ENCODE results near the gene HDAC7. TPM values are rescaled to one million over a fixed set of nuclear protein-coding genes. Genes with fewer than 3 reads are reported as not detected.

HDAC7 gene
- total and polyA plus RNA-seq, 5 donors from 2014 or later: 14.0 to 163 (median 15.4) TPM

DNA sequence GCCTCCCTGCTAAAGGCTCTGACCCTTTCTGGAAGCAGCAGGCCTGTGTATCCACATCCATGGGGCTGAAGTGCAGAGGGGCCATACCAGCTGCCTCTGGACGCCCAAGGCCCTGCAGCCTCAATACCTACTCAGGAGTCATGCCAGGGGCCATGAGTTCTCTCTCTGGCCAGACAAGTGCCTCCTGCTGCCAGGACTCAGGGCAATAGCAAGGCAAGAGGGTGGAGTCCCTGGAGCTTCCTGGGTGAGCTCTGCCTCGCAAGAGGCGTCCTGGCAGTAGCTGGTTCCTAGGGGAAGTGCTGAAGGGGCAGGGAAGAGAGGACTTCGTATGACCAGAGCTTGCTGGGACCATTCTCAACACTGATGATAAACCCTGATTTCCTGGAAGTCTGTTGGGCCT lies 83.5 kb downstream of the HDAC7 start:
- ATAC-seq (ENCODE audit: low read depth in 2 of 2) (no peak), DNase-seq (no peak)
- H3K36me3 Mint-ChIP-seq: no peaks in the 10 kb centered on the region
- H3K27me3 Mint-ChIP-seq: no peaks in the 10 kb centered on the region
- H3K36me3 ChIP-seq (ENCODE audit: control insufficient read depth, insufficient read depth, low read length): no peaks in the 10 kb centered on the region
- H3K9me3 ChIP-seq (ENCODE audit: control insufficient read depth in 2 of 2, low read length in 2 of 2): no peaks in the 10 kb centered on the region
- no peak overlapping the region for H3K4me3 Mint-ChIP-seq
- peaks cover 0 to 22% (median 3%) of the 10 kb centered on the region in 4 donors for H3K4me1 Mint-ChIP-seq
- no peaks in the 10 kb centered on the region for H3K9me3 Mint-ChIP-seq
- H3K27ac ChIP-seq (ENCODE audit: insufficient read depth, low read length, poor library complexity, severe bottlenecking): no peak overlapping the region
- peaks cover 9% of the 10 kb centered on the region for H3K4me1 ChIP-seq (ENCODE audit: control insufficient read depth, insufficient read depth, low read length, poor library complexity, severe bottlenecking)
- no peaks in the 10 kb centered on the region for H3K27me3 ChIP-seq (ENCODE audit: control insufficient read depth, insufficient read depth, low read length)
- H3K4me3 ChIP-seq (ENCODE audit: low read depth, low read length): no peak overlapping the region
- no peak overlapping the region for H3K27ac Mint-ChIP-seq

DNA sequence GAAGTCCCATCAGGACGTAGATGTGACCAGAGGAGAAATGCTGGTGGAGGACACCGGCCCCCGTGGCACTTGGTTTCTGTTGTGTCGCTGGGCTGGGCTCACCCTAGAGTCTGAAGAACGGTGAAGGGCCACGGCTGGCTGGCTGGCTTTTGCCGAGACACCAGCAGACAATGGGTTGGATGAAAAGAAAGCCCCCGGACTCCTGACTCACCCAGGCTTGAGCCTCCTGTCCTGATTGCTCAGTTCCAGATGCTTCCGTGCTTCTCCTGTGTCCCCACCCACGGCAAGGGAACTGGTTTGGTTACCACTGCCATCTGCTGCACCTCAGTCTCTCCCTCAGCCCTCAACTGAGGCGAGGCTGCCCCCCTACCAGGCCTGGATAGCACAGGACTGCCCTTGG lies 84.1 kb downstream of the HDAC7 start:
- H3K36me3 Mint-ChIP-seq: no peaks in the 10 kb centered on the region
- Histone ChIP-seq H3K27me3 (ENCODE audit: control insufficient read depth, insufficient read depth, low read length) (no peaks in the 10 kb centered on the region), H3K4me3 (ENCODE audit: low read depth, low read length) (no peak overlapping the region), H3K9me3 (ENCODE audit: control insufficient read depth in 2 of 2, low read length in 2 of 2) (no peaks in the 10 kb centered on the region), H3K27ac (ENCODE audit: insufficient read depth, low read length, poor library complexity, severe bottlenecking) (no peak overlapping the region), H3K36me3 (ENCODE audit: control insufficient read depth, insufficient read depth, low read length) (no peaks in the 10 kb centered on the region), H3K4me1 (ENCODE audit: control insufficient read depth, insufficient read depth, low read length, poor library complexity, severe bottlenecking) (peaks cover 4% of the 10 kb centered on the region)
- no peak overlapping the region for H3K4me3 Mint-ChIP-seq
- no peak for ATAC-seq (ENCODE audit: low read depth in 2 of 2)
- H3K27me3 Mint-ChIP-seq: no peaks in the 10 kb centered on the region
- peaks cover 0 to 17% (median 2%) of the 10 kb centered on the region in 4 donors for H3K4me1 Mint-ChIP-seq
- H3K9me3 Mint-ChIP-seq: no peaks in the 10 kb centered on the region
- no peak for DNase-seq
- H3K27ac Mint-ChIP-seq: no peak overlapping the region

DNA sequence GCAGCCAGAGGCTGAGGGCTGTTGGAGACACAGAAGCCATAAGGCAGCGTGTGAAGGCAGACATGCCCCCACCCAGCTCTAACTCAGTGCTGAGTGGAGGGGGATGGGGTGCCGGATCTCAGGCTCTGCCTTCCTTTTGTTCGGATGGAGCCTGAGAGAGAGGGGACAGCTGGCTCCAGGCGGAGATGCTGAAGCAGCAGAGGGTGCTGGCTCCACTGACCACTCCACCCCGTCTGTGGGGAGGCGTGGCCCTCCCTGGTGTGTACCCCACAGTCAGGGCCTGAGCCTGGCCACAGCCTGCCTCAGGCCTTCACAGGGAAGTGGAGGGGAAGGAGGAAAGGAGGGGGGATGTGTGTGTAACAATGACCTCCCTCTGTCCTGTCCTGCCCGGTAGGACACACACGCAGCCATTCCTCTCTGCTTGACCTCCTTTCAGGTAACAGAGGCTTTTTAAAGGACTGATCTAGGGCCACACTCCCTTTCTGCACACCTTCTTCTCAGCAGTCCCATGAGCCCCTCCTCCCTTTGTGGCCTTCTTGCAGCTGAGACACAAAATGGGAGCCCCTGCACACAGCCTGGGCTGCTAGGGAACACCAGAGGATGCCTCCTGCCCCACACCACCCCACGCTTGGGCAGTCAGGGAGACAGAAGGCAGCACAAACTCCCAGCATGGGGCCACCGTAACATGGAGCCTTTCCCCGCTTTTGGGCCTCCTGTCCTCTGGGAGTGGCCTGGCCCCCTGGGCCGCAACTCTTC lies 84.8 kb downstream of the HDAC7 start:
- H3K4me1 ChIP-seq (ENCODE audit: control insufficient read depth, insufficient read depth, low read length, poor library complexity, severe bottlenecking): peaks cover 4% of the 10 kb centered on the region
- H3K4me3 ChIP-seq (ENCODE audit: low read depth, low read length): no peak overlapping the region
- no peaks in the 10 kb centered on the region for H3K27me3 ChIP-seq (ENCODE audit: control insufficient read depth, insufficient read depth, low read length)
- no peak overlapping the region for H3K4me3 Mint-ChIP-seq
- no peaks in the 10 kb centered on the region for H3K27me3 Mint-ChIP-seq
- H3K36me3 Mint-ChIP-seq: no peaks in the 10 kb centered on the region
- H3K9me3 Mint-ChIP-seq: no peaks in the 10 kb centered on the region
- peaks cover 0 to 9% (median 2%) of the 10 kb centered on the region in 4 donors for H3K4me1 Mint-ChIP-seq
- H3K27ac Mint-ChIP-seq: no peak overlapping the region
- H3K9me3 ChIP-seq (ENCODE audit: control insufficient read depth in 2 of 2, low read length in 2 of 2): no peaks in the 10 kb centered on the region
- H3K36me3 ChIP-seq (ENCODE audit: control insufficient read depth, insufficient read depth, low read length): no peaks in the 10 kb centered on the region
- no peak for DNase-seq
- no peak overlapping the region for H3K27ac ChIP-seq (ENCODE audit: insufficient read depth, low read length, poor library complexity, severe bottlenecking)
- ATAC-seq (ENCODE audit: low read depth in 2 of 2): no peak

DNA sequence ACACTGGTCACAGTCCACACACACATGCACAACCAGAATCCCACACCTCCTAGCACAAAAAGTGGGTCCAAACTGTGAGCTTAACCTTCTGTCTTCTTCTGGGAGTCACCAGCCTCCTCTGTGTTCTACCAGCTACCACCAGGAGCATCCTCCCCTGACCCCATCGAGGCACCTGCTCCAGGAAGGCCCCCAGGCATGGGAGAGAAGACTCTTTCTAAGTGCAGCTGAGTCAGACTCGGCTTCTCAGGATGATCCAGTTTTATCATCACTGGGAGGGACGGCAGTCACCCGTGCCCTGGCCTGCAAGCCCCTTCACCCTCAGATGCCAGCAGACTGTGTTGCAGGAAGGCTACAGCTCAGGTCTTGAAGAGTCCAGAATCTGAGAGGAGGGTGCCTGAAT lies 86.6 kb downstream of the HDAC7 start:
- H3K4me1 Mint-ChIP-seq: no peaks in the 10 kb centered on the region
- Histone ChIP-seq H3K36me3 (ENCODE audit: control insufficient read depth, insufficient read depth, low read length) (no peaks in the 10 kb centered on the region), H3K27me3 (ENCODE audit: control insufficient read depth, insufficient read depth, low read length) (no peaks in the 10 kb centered on the region), H3K4me1 (ENCODE audit: control insufficient read depth, insufficient read depth, low read length, poor library complexity, severe bottlenecking) (no peaks in the 10 kb centered on the region), H3K4me3 (ENCODE audit: low read depth, low read length) (no peak overlapping the region), H3K27ac (ENCODE audit: insufficient read depth, low read length, poor library complexity, severe bottlenecking) (no peak overlapping the region), H3K9me3 (ENCODE audit: control insufficient read depth in 2 of 2, low read length in 2 of 2) (no peaks in the 10 kb centered on the region)
- no peaks in the 10 kb centered on the region for H3K27me3 Mint-ChIP-seq
- H3K9me3 Mint-ChIP-seq: no peaks in the 10 kb centered on the region
- H3K36me3 Mint-ChIP-seq: peaks cover 11% of the 10 kb centered on the region
- no peak overlapping the region for H3K4me3 Mint-ChIP-seq
- H3K27ac Mint-ChIP-seq: peak overlapping the region in 2 of 3 donors; percentile 33 to 81
- no peak for DNase-seq
- ATAC-seq (ENCODE audit: low read depth in 2 of 2): no peak

Other genes with a start within 250 kb of the HDAC7 start
- 34.5 TPM for gene RPAP3, start 113.9 kb downstream of the HDAC7 start, total RNA-seq
- gene RPAP3, start 113.9 kb downstream of the HDAC7 start, polyA plus RNA-seq: 10 to 100 TPM; 31.5 to 40.2 (median 32.8) TPM
- not detected for gene ENDOU, start 94.4 kb downstream of the HDAC7 start, total RNA-seq
- under 1 TPM in 1 of 4 donors, not detected in 3; 0.45 TPM for gene ENDOU, start 94.4 kb downstream of the HDAC7 start, polyA plus RNA-seq
- gene RAPGEF3, start 61.0 kb downstream of the HDAC7 start, total RNA-seq: 0.79 TPM
- under 1 TPM in 2 of 4 donors, not detected in 2; 0.10 to 0.14 TPM for gene RAPGEF3, start 61.0 kb downstream of the HDAC7 start, polyA plus RNA-seq
- gene SLC48A1, start 46.7 kb downstream of the HDAC7 start, total RNA-seq: 4.9 TPM
- gene SLC48A1, start 46.7 kb downstream of the HDAC7 start, polyA plus RNA-seq: 10 to 100 TPM in 1 of 4 donors, 1 to 10 TPM in 3; 7.3 to 12.7 (median 8.7) TPM
- gene VDR, start 85.1 kb upstream of the HDAC7 start, total RNA-seq: 2.9 TPM
- 1 to 10 TPM; 1.6 to 4.5 (median 2.5) TPM for gene VDR, start 85.1 kb upstream of the HDAC7 start, polyA plus RNA-seq
- 26.4 TPM for gene TMEM106C, start 143.7 kb upstream of the HDAC7 start, total RNA-seq
- gene TMEM106C, start 143.7 kb upstream of the HDAC7 start, polyA plus RNA-seq: 10 to 100 TPM; 54.1 to 74.8 (median 68.8) TPM
- gene COL2A1, start 184.6 kb upstream of the HDAC7 start, total RNA-seq: not detected
- gene COL2A1, start 184.6 kb upstream of the HDAC7 start, polyA plus RNA-seq: not detected